Brain microvascular endothelial cell (primary cell): Measurements from ENCODE around the gene LRRC31.

ENCODE experiments used
- DNase-seq: peaks from one replicate; pipeline ENCODE4 v3.0.0-alpha.2; 2020
- H3K27ac ChIP-seq: fragments of 250-450 bp; sonication (Bioruptor Pico); 2 replicates; pipeline ENCODE4 v1.5.1; 2020; ENCODE audit warnings: mild to moderate bottlenecking, moderate library complexity
- H3K27me3 ChIP-seq: fragments of 250-450 bp; sonication (Bioruptor Pico); replicated peaks from 2 replicates; pipeline ENCODE4 v1.5.1; 2020; ENCODE audit warnings: mild to moderate bottlenecking
- H3K36me3 ChIP-seq: fragments of 250-450 bp; sonication (Bioruptor Pico); replicated peaks from 2 replicates; pipeline ENCODE4 v1.5.1; 2020; ENCODE audit warnings: mild to moderate bottlenecking
- H3K4me3 ChIP-seq: 2 replicates; pipeline ENCODE4 v1.5.1; 2011; ENCODE audit warnings: low read depth, mild to moderate bottlenecking, control low read depth, low read length, moderate library complexity
- CTCF ChIP-seq: IDR thresholded peaks from 2 replicates; pipeline ENCODE4 v1.5.1; 2011; ENCODE audit warnings: low read depth, mild to moderate bottlenecking, moderate library complexity, low read length, control low read depth, inconsistent platforms; ENCODE audit errors: missing control alignments
- in situ Hi-C: cut with HindIII; loops from 2 replicates; pipeline ENCODE4 v1.10.0; 2017; ENCODE audit warnings: low sequenced_read_pairs, low pct_ligation_motif_present

The LRRC31 gene

GRCh38 chr3:169869484-169870220 is at the start of gene LRRC31:
LRRC31 (minus strand) TSS chr3:169869935; CDS start chr3:169869807, 128 bp downstream.
- H3K27ac ChIP-seq = no peak within 1 kb of the TSS
- DNase-seq = no peak
- in situ Hi-C loops = no loop called here
- no peak within 1 kb of the TSS for H3K4me3 ChIP-seq
- H3K27me3 ChIP-seq = no peaks in the 10 kb centered on the region
- no peaks in the 10 kb centered on the region for H3K36me3 ChIP-seq
- no peak for TF ChIP-seq CTCF

GRCh38 chr3:169914321-169914720 is 44.6 kb upstream of the LRRC31 start:
- no peaks in the 10 kb centered on the region for H3K27me3 ChIP-seq
- peak; percentile 24 for DNase-seq
- H3K4me3 ChIP-seq = no peak overlapping the region
- H3K36me3 ChIP-seq = no peaks in the 10 kb centered on the region
- no peak for TF ChIP-seq CTCF
- no peak overlapping the region for H3K27ac ChIP-seq
- in situ Hi-C loops = no loop called here

- Histone ChIP-seq H3K36me3 (no peaks in the 10 kb centered on the region), H3K27me3 (no peaks in the 10 kb centered on the region), H3K27ac (no peak overlapping the region), H3K4me3 (no peak overlapping the region)
- in situ Hi-C loops = no loop called here
- DNase-seq = no peak
- no peak for TF ChIP-seq CTCF
Observed at GRCh38 chr3:169913323-169913722, 43.6 kb upstream of the LRRC31 start.

- TF ChIP-seq CTCF = no peak
- Histone ChIP-seq H3K4me3 (no peak within 1 kb of the TSS), H3K36me3 (no peaks in the 10 kb centered on the region), H3K27me3 (no peaks in the 10 kb centered on the region), H3K27ac (no peak within 1 kb of the TSS)
- in situ Hi-C loops = no loop called here
- no peak for DNase-seq
Observed at GRCh38 chr3:169911272-169911671, 41.5 kb upstream of the LRRC31 start, which contains the start of gene SAMD7. SAMD7 (plus strand) TSS chr3:169911572; CDS start chr3:169919499, 7,927 bp downstream.

- H3K36me3 ChIP-seq = no peaks in the 10 kb centered on the region
- no peak overlapping the region for H3K4me3 ChIP-seq
- no peak for DNase-seq
- in situ Hi-C loops = no loop called here
- no peak overlapping the region for H3K27ac ChIP-seq
- no peak for TF ChIP-seq CTCF
- no peaks in the 10 kb centered on the region for H3K27me3 ChIP-seq
Observed at GRCh38 chr3:169907944-169908343, 38.2 kb upstream of the LRRC31 start.

GRCh38 chr3:169907476-169907875 is 37.7 kb upstream of the LRRC31 start:
- H3K27ac ChIP-seq = no peak overlapping the region
- in situ Hi-C loops = no loop called here
- no peaks in the 10 kb centered on the region for H3K36me3 ChIP-seq
- no peak for DNase-seq
- H3K4me3 ChIP-seq = no peak overlapping the region
- no peaks in the 10 kb centered on the region for H3K27me3 ChIP-seq
- no peak for TF ChIP-seq CTCF
